Measurements from ENCODE around the gene CDHR5.

- TF ChIP-seq, protein P1, sequence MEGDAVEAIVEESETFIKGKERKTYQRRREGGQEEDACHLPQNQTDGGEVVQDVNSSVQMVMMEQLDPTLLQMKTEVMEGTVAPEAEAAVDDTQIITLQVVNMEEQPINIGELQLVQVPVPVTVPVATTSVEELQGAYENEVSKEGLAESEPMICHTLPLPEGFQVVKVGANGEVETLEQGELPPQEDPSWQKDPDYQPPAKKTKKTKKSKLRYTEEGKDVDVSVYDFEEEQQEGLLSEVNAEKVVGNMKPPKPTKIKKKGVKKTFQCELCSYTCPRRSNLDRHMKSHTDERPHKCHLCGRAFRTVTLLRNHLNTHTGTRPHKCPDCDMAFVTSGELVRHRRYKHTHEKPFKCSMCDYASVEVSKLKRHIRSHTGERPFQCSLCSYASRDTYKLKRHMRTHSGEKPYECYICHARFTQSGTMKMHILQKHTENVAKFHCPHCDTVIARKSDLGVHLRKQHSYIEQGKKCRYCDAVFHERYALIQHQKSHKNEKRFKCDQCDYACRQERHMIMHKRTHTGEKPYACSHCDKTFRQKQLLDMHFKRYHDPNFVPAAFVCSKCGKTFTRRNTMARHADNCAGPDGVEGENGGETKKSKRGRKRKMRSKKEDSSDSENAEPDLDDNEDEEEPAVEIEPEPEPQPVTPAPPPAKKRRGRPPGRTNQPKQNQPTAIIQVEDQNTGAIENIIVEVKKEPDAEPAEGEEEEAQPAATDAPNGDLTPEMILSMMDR (IDR thresholded peaks at IDR 0.05): no peak
- no peak for TF ChIP-seq POLR2A (IDR thresholded peaks at IDR 0.05)
Observed at GRCh38 chr11:674406-674805, 49.7 kb upstream of the CDHR5 start.

Measured in testis (tissue), 2 donors.